GM12878 (cell line): Measurements from ENCODE around the gene RNF31. TPM values are rescaled to one million over a fixed set of nuclear protein-coding genes. Genes with fewer than 3 reads are reported as not detected.

Experiments used
- ATAC-seq: fragments of 200-7000 bp; cut with Tn5 transposase; 3 replicates; pipeline ENCODE4 v1.9.1; 2020; ENCODE audit warnings: mild to moderate bottlenecking, moderate library complexity
- BruUV-seq: library from RNA; stranded (reverse); fragments of 400-500 nt; replicated peaks from 2 replicates; lab custom pipeline; 2021; lab: Mats Ljungman, UMichigan
- CTCF ChIA-PET: fragments of 300-600 bp; sonication (Branson Sonifier 250); formaldehyde crosslinking; extraction: SDS; loops from one replicate; lab custom pipeline; 2021; ENCODE audit warnings: inconsistent platforms; lab: Yijun Ruan, JAX
- POLR2A ChIA-PET: fragments of 350-600 bp; formaldehyde crosslinking; extraction: SDS; loops from one replicate; lab custom pipeline; 2021; ENCODE audit warnings: inconsistent platforms; lab: Charles Lee
- RAD21 ChIA-PET: fragments of 300-600 bp; sonication (Branson Sonifier 250); formaldehyde crosslinking; loops from one replicate; lab custom pipeline; 2023; ENCODE audit warnings: antibody characterized with exemption; ENCODE audit not compliant: unreplicated experiment; lab: Charles Lee
- SMC1A ChIA-PET: fragments of 300-600 bp; sonication (Branson Sonifier 250); formaldehyde crosslinking; loops from one replicate; lab custom pipeline; 2023; ENCODE audit not compliant: unreplicated experiment, uncharacterized antibody; lab: Charles Lee
- DNase-seq: peaks from one replicate; pipeline ENCODE4 v3.0.0-alpha.2; 2011; ENCODE audit warnings: low read depth, low spot score
- FAIRE-seq: peaks from 3 replicates; lab custom pipeline; 2011; peaks lifted over from hg19 to GRCh38; lab: Jason Lieb, UNC
- H2AFZ ChIP-seq: 2 replicates; pipeline ENCODE4 v1.6.0; 2011; ENCODE audit warnings: low read depth, low read length, control low read depth; ENCODE audit not compliant: control insufficient read depth
- H3K27ac ChIP-seq: 2 replicates; pipeline ENCODE4 v1.5.1; 2011; ENCODE audit warnings: control low read depth; ENCODE audit not compliant: control insufficient read depth, insufficient read depth
- H3K27me3 ChIP-seq, 2 experiments: replicated peaks in 1 of 2; 2 replicates each; pipeline versions ENCODE4 v1.6.0 to v1.6.1; 2011; ENCODE audit warnings: low read length in 1 of 2; ENCODE audit not compliant: control insufficient read depth in 2 of 2, insufficient read depth in 2 of 2
- H3K36me3 ChIP-seq, 2 experiments: 2 replicates each; pipeline ENCODE4 v1.5.1; 2011; ENCODE audit warnings: low read length in 1 of 2; ENCODE audit not compliant: control insufficient read depth in 2 of 2, insufficient read depth in 2 of 2
- H3K4me1 ChIP-seq: 2 replicates; pipeline ENCODE4 v1.6.1; 2011; ENCODE audit warnings: mild to moderate bottlenecking, low read length, moderate library complexity, mixed read lengths; ENCODE audit not compliant: control insufficient read depth, insufficient read depth
- H3K4me2 ChIP-seq: 2 replicates; pipeline ENCODE4 v1.6.0; 2011; ENCODE audit warnings: control low read depth; ENCODE audit not compliant: control insufficient read depth, insufficient read depth
- H3K4me3 ChIP-seq: fragments of 200-600 bp; sonication (generic); 2 replicates; pipeline ENCODE4 v1.5.1; 2016
- H3K79me2 ChIP-seq: 2 replicates; pipeline ENCODE4 v1.6.0; 2011; ENCODE audit warnings: low read length; ENCODE audit not compliant: control insufficient read depth, insufficient read depth
- H3K9ac ChIP-seq: 2 replicates; pipeline ENCODE4 v1.8.0; 2011; ENCODE audit warnings: low read length, control low read depth, mixed read lengths; ENCODE audit not compliant: control insufficient read depth, insufficient read depth
- H3K9me3 ChIP-seq: replicated peaks from 3 replicates; pipeline ENCODE4 v1.5.1; 2011; ENCODE audit warnings: mild to moderate bottlenecking, low read length; ENCODE audit not compliant: control insufficient read depth, insufficient read depth
- H4K20me1 ChIP-seq: 2 replicates; pipeline ENCODE4 v1.6.0; 2011; ENCODE audit not compliant: control insufficient read depth, insufficient read depth
- BCL11A ChIP-seq: IDR thresholded peaks from 2 replicates; pipeline ENCODE4 v1.6.1; 2011; ENCODE audit warnings: low read depth, low read length
- KDM1A ChIP-seq: fragments of 200-600 bp; sonication (generic); IDR thresholded peaks from 2 replicates; pipeline ENCODE4 v1.6.1; 2016; ENCODE audit warnings: borderline replicate concordance
- MEF2A ChIP-seq: IDR thresholded peaks from 2 replicates; pipeline ENCODE4 v1.6.1; 2011; ENCODE audit warnings: low read depth, mild to moderate bottlenecking, low read length, moderate library complexity; ENCODE audit not compliant: insufficient read depth
- MTA2 ChIP-seq: fragments of 450-650 bp; IDR thresholded peaks from 2 replicates; pipeline ENCODE4 v1.6.1; 2016; ENCODE audit warnings: low read depth, mild to moderate bottlenecking, moderate library complexity
- PAX8 ChIP-seq: fragments of 450-650 bp; IDR thresholded peaks from 2 replicates; pipeline ENCODE4 v1.6.1; 2017; ENCODE audit warnings: mild to moderate bottlenecking, moderate library complexity
- POLR2AphosphoS2 ChIP-seq: IDR thresholded peaks from 2 replicates; pipeline ENCODE4 v1.6.1; 2011; ENCODE audit warnings: low read depth, mild to moderate bottlenecking, low read length, improper control_type of control experiment, moderate library complexity
- SMC3 ChIP-seq: IDR thresholded peaks from 2 replicates; pipeline ENCODE4 v1.6.1; 2011; ENCODE audit warnings: low read length, improper control_type of control experiment, borderline replicate concordance
- WGBS: methylation state at CpG from one replicate; pipeline ENCODE4 v1.1.6; 2016; ENCODE audit warnings: low lambda C conversion rate; ENCODE audit not compliant: insufficient replicate concordance, insufficient coverage; ENCODE audit errors: missing lambda C conversion rate; 5-methylcytosine and 5-hydroxymethylcytosine counted together
- in situ Hi-C: fragments of 300-500 bp; cut with MboI; formaldehyde crosslinking; loops from 9 replicates; pipeline ENCODE4 v1.14.3; 2018; ENCODE audit warnings: mixed read lengths
- intact Hi-C: fragments of 100-400 bp; cut with micrococcal nuclease; formaldehyde crosslinking; loops from one replicate; pipeline ENCODE4 v1.14.2; 2022; ENCODE audit not compliant: unreplicated experiment
- polyA plus RNA-seq, 11 experiments: library from polyadenylated mRNA; depleted of rRNA in 4 of 11; unstranded in 6 of 11; stranded (reverse) in 5 of 11; fragments of >200 nt; fragmentation: Nextera tagmentation in 4 of 11; fragmentation: Illumina TruSeq in 1 of 11; extraction: Ambion mirVana in 4 of 11; extraction: Trizol in 1 of 11; gene quantifications; 1 replicate in 1 of 11; 2 replicates in 10 of 11; pipeline versions ENCODE4 v1.2.1 to v1.2.3, GENCODE V29; 2011 to 2016; ENCODE audit warnings: inconsistent platforms in 2 of 11, missing spikeins in 2 of 11, low read depth in 1 of 11
- total RNA-seq, 4 experiments: library from RNA; depleted of rRNA in 3 of 4; stranded (reverse); fragments of >200 nt in 3 of 4; fragmentation: Illumina TruSeq in 1 of 4; extraction: Trizol in 1 of 4; gene quantifications; 2 replicates each; pipeline versions ENCODE4 v1.2.1 to v1.2.3, GENCODE V29; 2013 to 2021
- TF ChIP-seq, protein P1 (sequence below): IDR thresholded peaks from 2 replicates; pipeline ENCODE4 v1.6.1; 2012; ENCODE audit warnings: low read depth, low read length, improper control_type of control experiment
- TF ChIP-seq, protein P2 (sequence below): fragments of 450-650 bp; formaldehyde crosslinking; IDR thresholded peaks from 2 replicates; pipeline ENCODE4 v1.4.0; 2022; ENCODE audit warnings: mild to moderate bottlenecking, moderate library complexity
- TF ChIP-seq, protein P3 (sequence below): IDR thresholded peaks from 2 replicates; pipeline ENCODE4 v1.6.1; 2012; ENCODE audit warnings: improper control_type of control experiment, low read depth, low read length; ENCODE audit not compliant: insufficient replicate concordance
- TF ChIP-seq, protein P4 (sequence below): fragments of 450-650 bp; IDR thresholded peaks from 2 replicates; pipeline ENCODE4 v1.6.1; 2017; ENCODE audit warnings: low read depth, mild to moderate bottlenecking, moderate library complexity

Gene RNF31
- total and polyA plus RNA-seq, 10 of the 15 experiments (the other 5 are each of a cell fraction or from before 2014, with no cell fraction given), result 8.5 to 92.7 (median 52.0) TPM

DNA sequence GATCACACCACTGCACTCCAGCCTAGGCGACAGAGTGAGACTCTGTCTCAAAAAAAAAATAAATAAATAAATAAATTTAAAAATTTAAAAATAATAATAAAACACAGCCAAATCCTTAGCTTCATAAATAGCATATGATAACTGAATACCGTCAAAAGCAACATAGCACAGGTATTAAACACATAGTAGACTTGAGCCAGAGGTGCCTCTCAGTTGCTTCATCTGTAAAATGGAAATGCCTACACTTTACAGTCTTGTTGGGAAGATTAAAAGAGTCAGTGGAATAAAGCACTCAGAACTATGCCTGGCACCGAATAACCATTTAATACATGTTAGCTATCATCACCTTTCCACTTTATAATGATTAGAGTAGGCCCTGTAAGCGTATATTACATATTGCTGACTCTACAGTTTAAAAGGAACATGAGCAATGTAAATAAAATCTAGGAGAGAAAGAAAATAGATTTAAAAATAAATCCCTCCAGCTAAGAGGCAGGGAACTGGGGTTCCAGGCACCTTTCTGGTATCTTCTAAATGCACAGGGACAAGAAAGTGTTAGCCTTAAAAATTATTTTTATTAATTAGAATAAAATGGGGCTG is 40.5 kb upstream of the RNF31 start:
- no peak overlapping the region for H3K4me2 ChIP-seq
- no peak for DNase-seq
- no peak overlapping the region for H2AFZ ChIP-seq
- no TSS peak for BruUV-seq
- no peaks in the 10 kb centered on the region for H3K27me3 ChIP-seq
- 95% methylated on average over 4 of the region's 4 CpGs for WGBS
- H3K36me3 ChIP-seq, result peaks cover 0 to 7% of the 10 kb centered on the region in 2 experiments; a peak in 2 of 4 replicates
- no peak overlapping the region for H3K27ac ChIP-seq
- H4K20me1 ChIP-seq, result no peaks in the 10 kb centered on the region
- peaks cover 7% of the 10 kb centered on the region for H3K4me1 ChIP-seq
- POLR2A ChIA-PET, result interaction anchor here (0.6 to 5.8 kb wide), 6 partner anchors 12 to 473 kb away, joined by 3 to 90 read pairs (median 4); partner anchors contain the start of genes IRF9 and PCK2
- no peak overlapping the region for H3K4me3 ChIP-seq
- CTCF ChIA-PET, result interaction anchor here (0.9 to 11.3 kb wide), 10 partner anchors 13 to 192 kb away, joined by 3 to 294 read pairs (median 16); partner anchors contain the start of genes DHRS1, IRF9, NOP9 and PCK2
- no peak for ATAC-seq
- intact Hi-C loops (no loop called here), in situ Hi-C loops (loop anchor here (25.0 kb wide), 1 partner anchor 794 kb away; the partner anchor contains the start of genes BCL2L2, PABPN1 and PPP1R3E)
- no peak overlapping the region for H3K9ac ChIP-seq
- RAD21 ChIA-PET, result interaction anchor here (0.8 to 6.9 kb wide), 5 partner anchors 13 to 54 kb away, joined by 3 to 153 read pairs (median 17); partner anchors contain the start of genes IRF9 and PCK2
- H3K9me3 ChIP-seq, result no peaks in the 10 kb centered on the region
- FAIRE-seq, result no peak
- H3K79me2 ChIP-seq, result no peaks in the 10 kb centered on the region
- SMC1A ChIA-PET, result interaction anchor here (1.2 to 9.6 kb wide), 8 partner anchors 10 to 64 kb away, joined by 3 to 195 read pairs (median 16); partner anchors contain the start of genes IRF9, PCK2 and PSME1
- TF ChIP-seq MTA2 (no peak), PAX8 (no peak), KDM1A (no peak), SMC3 (no peak), MEF2A (no peak), POLR2AphosphoS2 (no peak), BCL11A (no peak)
- TF ChIP-seq, protein P1, sequence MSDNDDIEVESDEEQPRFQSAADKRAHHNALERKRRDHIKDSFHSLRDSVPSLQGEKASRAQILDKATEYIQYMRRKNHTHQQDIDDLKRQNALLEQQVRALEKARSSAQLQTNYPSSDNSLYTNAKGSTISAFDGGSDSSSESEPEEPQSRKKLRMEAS, result no peak
- TF ChIP-seq, protein P2, sequence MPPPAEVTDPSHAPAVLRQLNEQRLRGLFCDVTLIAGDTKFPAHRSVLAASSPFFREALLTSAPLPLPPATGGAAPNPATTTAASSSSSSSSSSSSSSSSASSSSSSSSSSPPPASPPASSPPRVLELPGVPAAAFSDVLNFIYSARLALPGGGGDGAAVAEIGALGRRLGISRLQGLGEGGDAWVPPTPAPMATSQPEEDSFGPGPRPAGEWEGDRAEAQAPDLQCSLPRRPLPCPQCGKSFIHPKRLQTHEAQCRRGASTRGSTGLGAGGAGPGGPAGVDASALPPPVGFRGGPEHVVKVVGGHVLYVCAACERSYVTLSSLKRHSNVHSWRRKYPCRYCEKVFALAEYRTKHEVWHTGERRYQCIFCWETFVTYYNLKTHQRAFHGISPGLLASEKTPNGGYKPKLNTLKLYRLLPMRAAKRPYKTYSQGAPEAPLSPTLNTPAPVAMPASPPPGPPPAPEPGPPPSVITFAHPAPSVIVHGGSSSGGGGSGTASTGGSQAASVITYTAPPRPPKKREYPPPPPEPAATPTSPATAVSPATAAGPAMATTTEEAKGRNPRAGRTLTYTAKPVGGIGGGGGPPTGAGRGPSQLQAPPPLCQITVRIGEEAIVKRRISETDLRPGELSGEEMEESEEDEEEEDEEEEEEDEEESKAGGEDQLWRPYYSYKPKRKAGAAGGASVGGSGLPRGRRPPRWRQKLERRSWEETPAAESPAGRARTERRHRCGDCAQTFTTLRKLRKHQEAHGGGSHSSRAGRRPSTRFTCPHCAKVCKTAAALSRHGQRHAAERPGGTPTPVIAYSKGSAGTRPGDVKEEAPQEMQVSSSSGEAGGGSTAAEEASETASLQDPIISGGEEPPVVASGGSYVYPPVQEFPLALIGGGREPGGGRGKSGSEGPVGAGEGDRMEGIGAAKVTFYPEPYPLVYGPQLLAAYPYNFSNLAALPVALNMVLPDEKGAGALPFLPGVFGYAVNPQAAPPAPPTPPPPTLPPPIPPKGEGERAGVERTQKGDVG (CRISPR knock-in tag), result no peak
- TF ChIP-seq, protein P3, sequence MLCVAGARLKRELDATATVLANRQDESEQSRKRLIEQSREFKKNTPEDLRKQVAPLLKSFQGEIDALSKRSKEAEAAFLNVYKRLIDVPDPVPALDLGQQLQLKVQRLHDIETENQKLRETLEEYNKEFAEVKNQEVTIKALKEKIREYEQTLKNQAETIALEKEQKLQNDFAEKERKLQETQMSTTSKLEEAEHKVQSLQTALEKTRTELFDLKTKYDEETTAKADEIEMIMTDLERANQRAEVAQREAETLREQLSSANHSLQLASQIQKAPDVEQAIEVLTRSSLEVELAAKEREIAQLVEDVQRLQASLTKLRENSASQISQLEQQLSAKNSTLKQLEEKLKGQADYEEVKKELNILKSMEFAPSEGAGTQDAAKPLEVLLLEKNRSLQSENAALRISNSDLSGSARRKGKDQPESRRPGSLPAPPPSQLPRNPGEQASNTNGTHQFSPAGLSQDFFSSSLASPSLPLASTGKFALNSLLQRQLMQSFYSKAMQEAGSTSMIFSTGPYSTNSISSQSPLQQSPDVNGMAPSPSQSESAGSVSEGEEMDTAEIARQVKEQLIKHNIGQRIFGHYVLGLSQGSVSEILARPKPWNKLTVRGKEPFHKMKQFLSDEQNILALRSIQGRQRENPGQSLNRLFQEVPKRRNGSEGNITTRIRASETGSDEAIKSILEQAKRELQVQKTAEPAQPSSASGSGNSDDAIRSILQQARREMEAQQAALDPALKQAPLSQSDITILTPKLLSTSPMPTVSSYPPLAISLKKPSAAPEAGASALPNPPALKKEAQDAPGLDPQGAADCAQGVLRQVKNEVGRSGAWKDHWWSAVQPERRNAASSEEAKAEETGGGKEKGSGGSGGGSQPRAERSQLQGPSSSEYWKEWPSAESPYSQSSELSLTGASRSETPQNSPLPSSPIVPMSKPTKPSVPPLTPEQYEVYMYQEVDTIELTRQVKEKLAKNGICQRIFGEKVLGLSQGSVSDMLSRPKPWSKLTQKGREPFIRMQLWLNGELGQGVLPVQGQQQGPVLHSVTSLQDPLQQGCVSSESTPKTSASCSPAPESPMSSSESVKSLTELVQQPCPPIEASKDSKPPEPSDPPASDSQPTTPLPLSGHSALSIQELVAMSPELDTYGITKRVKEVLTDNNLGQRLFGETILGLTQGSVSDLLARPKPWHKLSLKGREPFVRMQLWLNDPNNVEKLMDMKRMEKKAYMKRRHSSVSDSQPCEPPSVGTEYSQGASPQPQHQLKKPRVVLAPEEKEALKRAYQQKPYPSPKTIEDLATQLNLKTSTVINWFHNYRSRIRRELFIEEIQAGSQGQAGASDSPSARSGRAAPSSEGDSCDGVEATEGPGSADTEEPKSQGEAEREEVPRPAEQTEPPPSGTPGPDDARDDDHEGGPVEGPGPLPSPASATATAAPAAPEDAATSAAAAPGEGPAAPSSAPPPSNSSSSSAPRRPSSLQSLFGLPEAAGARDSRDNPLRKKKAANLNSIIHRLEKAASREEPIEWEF, result no peak
- TF ChIP-seq, protein P4, sequence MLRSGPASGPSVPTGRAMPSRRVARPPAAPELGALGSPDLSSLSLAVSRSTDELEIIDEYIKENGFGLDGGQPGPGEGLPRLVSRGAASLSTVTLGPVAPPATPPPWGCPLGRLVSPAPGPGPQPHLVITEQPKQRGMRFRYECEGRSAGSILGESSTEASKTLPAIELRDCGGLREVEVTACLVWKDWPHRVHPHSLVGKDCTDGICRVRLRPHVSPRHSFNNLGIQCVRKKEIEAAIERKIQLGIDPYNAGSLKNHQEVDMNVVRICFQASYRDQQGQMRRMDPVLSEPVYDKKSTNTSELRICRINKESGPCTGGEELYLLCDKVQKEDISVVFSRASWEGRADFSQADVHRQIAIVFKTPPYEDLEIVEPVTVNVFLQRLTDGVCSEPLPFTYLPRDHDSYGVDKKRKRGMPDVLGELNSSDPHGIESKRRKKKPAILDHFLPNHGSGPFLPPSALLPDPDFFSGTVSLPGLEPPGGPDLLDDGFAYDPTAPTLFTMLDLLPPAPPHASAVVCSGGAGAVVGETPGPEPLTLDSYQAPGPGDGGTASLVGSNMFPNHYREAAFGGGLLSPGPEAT, result no peak
